HepG2 (cell line): ENCODE data around the gene TSPAN15. TPM values are rescaled to one million over a fixed set of nuclear protein-coding genes. Genes with fewer than 3 reads are reported as not detected.

Source experiments
- CREBL2 ChIP-seq: sonication (generic); formaldehyde crosslinking; IDR thresholded peaks from 2 replicates; pipeline ENCODE4 v1.8.1; 2023; ENCODE audit warnings: missing genetic modification reagents, mild to moderate bottlenecking, borderline replicate concordance
- FOSL1 ChIP-seq: sonication (generic); formaldehyde crosslinking; IDR thresholded peaks from 2 replicates; pipeline ENCODE4 v1.9.0; 2021; ENCODE audit warnings: missing genetic modification reagents, borderline replicate concordance
- FOXA1 ChIP-seq, 2 experiments: fragments of 450-650 bp in 1 of 2; sonication (generic) in 1 of 2; formaldehyde crosslinking in 1 of 2; IDR thresholded peaks; 2 replicates each; pipeline versions ENCODE4 v1.4.0 to v1.6.1; 2016 to 2020; ENCODE audit warnings: missing genetic modification reagents in 1 of 2
- HMGA1 ChIP-seq: sonication (generic); formaldehyde crosslinking; conservative IDR thresholded peaks from 2 replicates; pipeline ENCODE4 v1.4.0; 2020; ENCODE audit warnings: missing genetic modification reagents
- LCORL ChIP-seq, 2 experiments: fragments of 450-650 bp in 1 of 2; sonication (generic) in 1 of 2; formaldehyde crosslinking in 1 of 2; IDR thresholded peaks; 2 replicates each; pipeline versions ENCODE4 v1.5.0 to v1.6.1; 2017 to 2020; ENCODE audit warnings: antibody characterized with exemption in 1 of 2, missing genetic modification reagents in 1 of 2
- LRRFIP1 ChIP-seq: sonication (generic); formaldehyde crosslinking; conservative IDR thresholded peaks from 2 replicates; pipeline ENCODE4 v1.4.0; 2020; ENCODE audit warnings: missing genetic modification reagents
- MXD3 ChIP-seq: IDR thresholded peaks from 2 replicates; pipeline ENCODE4 v1.6.1; 2016; ENCODE audit warnings: mild to moderate bottlenecking, missing biosample characterization, missing genetic modification reagents
- SAP130 ChIP-seq: IDR thresholded peaks from 2 replicates; pipeline ENCODE4 v1.6.1; 2016; ENCODE audit warnings: low read depth
- TMF1 ChIP-seq: sonication (generic); formaldehyde crosslinking; IDR thresholded peaks from 2 replicates; pipeline ENCODE4 v1.8.1; 2022; ENCODE audit warnings: low read depth, missing genetic modification reagents
- ZFP37 ChIP-seq: sonication (generic); formaldehyde crosslinking; IDR thresholded peaks from 2 replicates; pipeline ENCODE4 v1.4.0; 2020; ENCODE audit warnings: missing genetic modification reagents, borderline replicate concordance
- ZFYVE20 ChIP-seq: sonication (generic); formaldehyde crosslinking; IDR thresholded peaks from 2 replicates; pipeline ENCODE4 v1.8.0; 2023; ENCODE audit warnings: low read depth, mild to moderate bottlenecking, moderate library complexity, missing genetic modification reagents, borderline replicate concordance
- ZNF180 ChIP-seq: sonication (generic); formaldehyde crosslinking; IDR thresholded peaks from 2 replicates; pipeline ENCODE4 v1.4.0; 2020; ENCODE audit warnings: low read depth, missing genetic modification reagents, borderline replicate concordance
- ZNF572 ChIP-seq: sonication (generic); formaldehyde crosslinking; IDR thresholded peaks from 2 replicates; pipeline ENCODE4 v1.5.1; 2020; ENCODE audit warnings: mild to moderate bottlenecking, missing genetic modification reagents
- ZNF724P ChIP-seq: sonication (generic); formaldehyde crosslinking; IDR thresholded peaks from 2 replicates; pipeline ENCODE4 v1.8.0; 2022; ENCODE audit warnings: missing genetic modification reagents, borderline replicate concordance
- polyA plus RNA-seq, 8 experiments: library from polyadenylated mRNA; depleted of rRNA in 3 of 8; stranded (reverse) in 7 of 8; unstranded in 1 of 8; fragments of >200 nt; fragmentation: Illumina TruSeq in 4 of 8; extraction: Trizol in 4 of 8; gene quantifications; 2 replicates each; pipeline versions ENCODE4 v1.2.1 to v1.2.3, GENCODE V29; 2011 to 2016; ENCODE audit warnings: low read depth in 4 of 8, missing spikeins in 1 of 8, mixed read lengths in 1 of 8; ENCODE audit not compliant: insufficient read depth in 1 of 8
- total RNA-seq, 5 experiments: library from RNA; depleted of rRNA; stranded (reverse); fragments of >200 nt; fragmentation: Illumina TruSeq; extraction: Trizol; gene quantifications; 2 replicates each; pipeline ENCODE4 v1.2.3, GENCODE V29; 2016; ENCODE audit warnings: low read depth in 1 of 5

The TSPAN15 gene
- total and polyA plus RNA-seq, 2 of the 13 experiments (the other 11 are each of a cell fraction or from before 2014, with no cell fraction given), result 0.27 to 3.2 TPM

- TF ChIP-seq LRRFIP1 (CRISPR knock-in tag), result no peak
- TF ChIP-seq ZNF572 (CRISPR knock-in tag), result no peak
- no peak for TF ChIP-seq FOXA1 (IDR thresholded peaks at IDR 0.05)
- TF ChIP-seq FOXA1 (CRISPR knock-in tag; IDR thresholded peaks at IDR 0.05), result no peak
- no peak for TF ChIP-seq SAP130 (CRISPR knock-in tag)
- no peak for TF ChIP-seq HMGA1 (CRISPR knock-in tag)
- no peak for TF ChIP-seq ZNF180 (CRISPR knock-in tag)
- no peak for TF ChIP-seq LCORL (IDR thresholded peaks at IDR 0.05)
- TF ChIP-seq LCORL (CRISPR knock-in tag; IDR thresholded peaks at IDR 0.05), result no peak
- TF ChIP-seq ZNF724P (CRISPR knock-in tag), result no peak
- no peak for TF ChIP-seq FOSL1
- TF ChIP-seq CREBL2 (CRISPR knock-in tag), result no peak
- TF ChIP-seq TMF1 (CRISPR knock-in tag), result no peak
- no peak for TF ChIP-seq ZFP37
- TF ChIP-seq MXD3 (CRISPR knock-in tag), result no peak
- no peak for TF ChIP-seq ZFYVE20 (CRISPR knock-in tag)
Observed at GRCh38 chr10:69463886-69464285, 12.6 kb downstream of the TSPAN15 start (continued).
